Sigmoid colon (tissue), 7 donors: ENCODE data around the gene PRRX1. TPM values are rescaled to one million over a fixed set of nuclear protein-coding genes. Genes with fewer than 3 reads are reported as not detected.

Experiments
- DNase-seq: peaks from one replicate; pipeline ENCODE4 v3.0.0-alpha.2; 2019
- H3K27ac ChIP-seq, 4 donors: fragments of 200-600 bp; sonication (generic); one replicate each; pipeline ENCODE4 v1.5.1; 2016 to 2019; ENCODE audit warnings: mild to moderate bottlenecking in 1 of 4
- H3K27me3 ChIP-seq, 3 donors: fragments of 200-600 bp; sonication (generic); one replicate each; pipeline ENCODE4 v1.5.1; 2019; ENCODE audit warnings: mild to moderate bottlenecking in 1 of 3
- H3K36me3 ChIP-seq, 4 donors: fragments of 200-600 bp; sonication (generic); one replicate each; pipeline ENCODE4 v1.5.1; 2016 to 2019
- H3K4me1 ChIP-seq, 4 donors: fragments of 200-600 bp; sonication (generic); one replicate each; pipeline ENCODE4 v1.5.1; 2017 to 2019
- H3K4me3 ChIP-seq, 4 donors: fragments of 200-600 bp; sonication (generic); one replicate each; pipeline ENCODE4 v1.5.1; 2017 to 2019; ENCODE audit warnings: mild to moderate bottlenecking in 2 of 4, moderate library complexity in 1 of 4
- H3K9me3 ChIP-seq, 4 donors: fragments of 200-600 bp in 3 of 4; sonication (generic) in 3 of 4; one replicate each; pipeline versions ENCODE4 v1.5.1 to v1.6.1; 2013 to 2019
- CTCF ChIP-seq, 4 experiments: fragments of 450-650 bp in 3 of 4; fragments of 200-600 bp in 1 of 4; IDR thresholded peaks; one replicate each; pipeline ENCODE4 v1.5.1; 2016 to 2019; ENCODE audit warnings: antibody characterized with exemption in 4 of 4, mild to moderate bottlenecking in 3 of 4, moderate library complexity in 2 of 4
- EP300 ChIP-seq, 4 donors: sonication (generic); formaldehyde crosslinking; IDR thresholded peaks; one replicate each; pipeline ENCODE4 v1.6.1; 2017; ENCODE audit warnings: antibody characterized with exemption in 4 of 4
- POLR2A ChIP-seq, 2 donors: fragments of 450-650 bp; IDR thresholded peaks; one replicate each; pipeline ENCODE4 v1.6.1; 2016; ENCODE audit warnings: antibody characterized with exemption in 2 of 2, mild to moderate bottlenecking in 2 of 2, moderate library complexity in 2 of 2
- POLR2AphosphoS5 ChIP-seq, 4 donors: sonication (generic); formaldehyde crosslinking; IDR thresholded peaks; one replicate each; pipeline ENCODE4 v1.6.1; 2017; ENCODE audit warnings: antibody characterized with exemption in 4 of 4
- WGBS, 2 donors: extraction: QIAGEN DNeasy Blood & Tissue Kit; methylation state at CpG; one replicate each; pipeline ENCODE4 v1.1.7; 2013; 5-methylcytosine and 5-hydroxymethylcytosine counted together
- intact Hi-C: fragments of 100-400 bp; cut with DNase I; formaldehyde crosslinking; loops from one replicate; pipeline ENCODE4 v1.15.1; 2023
- polyA plus RNA-seq, 3 donors: library from polyadenylated mRNA; stranded (reverse); fragments of 200-250 nt; gene quantifications; one replicate each; pipeline ENCODE4 v1.2.3, GENCODE V29; 2013
- total RNA-seq, 4 donors: library from RNA; depleted of rRNA; stranded (reverse); fragments of >200 nt; gene quantifications; one replicate each; pipeline ENCODE4 v1.1.0, GENCODE V29; 2016
- donor health status: healthy with polysubstance abuse.
- donor health status: Bipolar disorder and iron deficiency.
- donor health status: healthy.

PRRX1 gene
- total and polyA plus RNA-seq, 7 donors = 0.46 to 16.6 (median 7.9) TPM

- intact Hi-C loops = no loop called here
- Histone ChIP-seq H3K27ac (no peak overlapping the region), H3K27me3 (peaks cover 19 to 69% (median 38%) of the 10 kb centered on the region in 3 donors), H3K36me3 (no peaks in the 10 kb centered on the region), H3K9me3 (no peaks in the 10 kb centered on the region), H3K4me1 (peaks cover 0 to 6% (median 0%) of the 10 kb centered on the region in 4 donors), H3K4me3 (no peak overlapping the region)
- no peak for DNase-seq
- 68 to 70% methylated on average over 4 of the region's 4 CpGs for WGBS, 2 donors
- TF ChIP-seq CTCF (IDR thresholded peaks at IDR 0.05) (no peak), POLR2AphosphoS5 (IDR thresholded peaks at IDR 0.05) (no peak), POLR2A (IDR thresholded peaks at IDR 0.05) (no peak), EP300 (IDR thresholded peaks at IDR 0.05) (no peak)
Observed at GRCh38 chr1:170671629-170671963, 7.7 kb downstream of the PRRX1 start.

GRCh38 chr1:170672316-170672715 lies 8.4 kb downstream of the PRRX1 start:
- DNase-seq = no peak
- Histone ChIP-seq H3K36me3 (no peaks in the 10 kb centered on the region), H3K27ac (no peak overlapping the region), H3K4me1 (peaks cover 0 to 6% (median 0%) of the 10 kb centered on the region in 4 donors), H3K4me3 (no peak overlapping the region), H3K27me3 (peaks cover 16 to 62% (median 31%) of the 10 kb centered on the region in 3 donors), H3K9me3 (no peaks in the 10 kb centered on the region)
- no peak for TF ChIP-seq EP300 (IDR thresholded peaks at IDR 0.05)
- TF ChIP-seq POLR2AphosphoS5 (IDR thresholded peaks at IDR 0.05) = no peak
- TF ChIP-seq CTCF (IDR thresholded peaks at IDR 0.05) = no peak
- TF ChIP-seq POLR2A (IDR thresholded peaks at IDR 0.05) = no peak
- intact Hi-C loops = no loop called here
- WGBS, 2 donors = 70 to 77% methylated on average over 2 of the region's 2 CpGs

GRCh38 chr1:170674239-170674638 lies 10.3 kb downstream of the PRRX1 start:
- peaks cover 15 to 42% (median 20%) of the 10 kb centered on the region in 3 donors for H3K27me3 ChIP-seq
- peaks cover 0 to 6% (median 0%) of the 10 kb centered on the region in 4 donors for H3K4me1 ChIP-seq
- TF ChIP-seq POLR2AphosphoS5 (IDR thresholded peaks at IDR 0.05) (no peak), POLR2A (IDR thresholded peaks at IDR 0.05) (no peak), EP300 (IDR thresholded peaks at IDR 0.05) (no peak), CTCF (IDR thresholded peaks at IDR 0.05) (no peak)
- intact Hi-C loops = no loop called here
- no peaks in the 10 kb centered on the region for H3K36me3 ChIP-seq
- H3K4me3 ChIP-seq = no peak overlapping the region
- H3K27ac ChIP-seq = no peak overlapping the region
- no peaks in the 10 kb centered on the region for H3K9me3 ChIP-seq
- 68 to 77% methylated on average over 3 of the region's 3 CpGs for WGBS, 2 donors
- DNase-seq = no peak

GRCh38 chr1:170674986-170675385 lies 11.1 kb downstream of the PRRX1 start:
- intact Hi-C loops = no loop called here
- no peak for DNase-seq
- 95% methylated on average over 1 of the region's 1 CpG for WGBS, 2 donors
- Histone ChIP-seq H3K4me1 (peaks cover 0 to 6% (median 0%) of the 10 kb centered on the region in 4 donors), H3K27me3 (peaks cover 10 to 35% (median 14%) of the 10 kb centered on the region in 3 donors), H3K36me3 (no peaks in the 10 kb centered on the region), H3K27ac (no peak overlapping the region), H3K4me3 (no peak overlapping the region), H3K9me3 (no peaks in the 10 kb centered on the region)
- no peak for TF ChIP-seq CTCF (IDR thresholded peaks at IDR 0.05)
- no peak for TF ChIP-seq EP300 (IDR thresholded peaks at IDR 0.05)
- no peak for TF ChIP-seq POLR2AphosphoS5 (IDR thresholded peaks at IDR 0.05)
- no peak for TF ChIP-seq POLR2A (IDR thresholded peaks at IDR 0.05)

DNA sequence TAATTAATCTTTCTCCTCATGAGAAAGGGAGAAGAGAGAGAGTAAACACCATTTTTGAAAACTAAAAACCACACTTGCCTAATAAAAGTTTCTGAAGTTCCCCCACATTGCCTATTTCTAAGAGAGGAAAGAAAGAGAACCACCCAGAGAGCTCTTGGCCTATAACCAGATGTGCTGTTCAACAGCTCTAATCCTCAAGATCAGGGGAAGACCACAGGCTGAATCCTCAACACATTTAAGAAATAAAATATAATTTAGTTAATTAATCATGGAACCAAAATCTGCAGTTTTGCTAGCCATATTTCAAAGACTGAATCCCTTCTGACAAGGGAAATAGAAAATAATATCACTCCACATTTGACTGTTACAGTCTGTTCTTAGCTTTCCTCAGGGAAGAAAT lies 11.9 kb downstream of the PRRX1 start:
- peak overlapping the region in 1 of 4 donors; percentile 25 for H3K27ac ChIP-seq
- no peak overlapping the region for H3K4me3 ChIP-seq
- no peaks in the 10 kb centered on the region for H3K36me3 ChIP-seq
- H3K27me3 ChIP-seq = peaks cover 7 to 26% (median 7%) of the 10 kb centered on the region in 3 donors
- H3K4me1 ChIP-seq = peaks cover 0 to 5% (median 0%) of the 10 kb centered on the region in 4 donors
- no peaks in the 10 kb centered on the region for H3K9me3 ChIP-seq
- no peak for DNase-seq
- intact Hi-C loops = no loop called here
- no peak for TF ChIP-seq EP300 (IDR thresholded peaks at IDR 0.05)
- TF ChIP-seq POLR2A (IDR thresholded peaks at IDR 0.05) = no peak
- TF ChIP-seq CTCF (IDR thresholded peaks at IDR 0.05) = no peak
- TF ChIP-seq POLR2AphosphoS5 (IDR thresholded peaks at IDR 0.05) = no peak
